HCT116 (cell line): Measurements from ENCODE around the gene GRAMD4. TPM values are rescaled to one million over a fixed set of nuclear protein-coding genes. Genes with fewer than 3 reads are reported as not detected.

Experiments
- ATAC-seq: fragments of 200-7000 bp; cut with Tn5 transposase; 2 replicates; pipeline ENCODE4 v1.9.1; 2020; ENCODE audit warnings: mild to moderate bottlenecking, moderate library complexity
- BruUV-seq: library from RNA; stranded (reverse); fragments of 400-500 nt; replicated peaks from 2 replicates; lab custom pipeline; 2021; lab: Mats Ljungman, UMichigan
- CTCF ChIA-PET: fragments of 300-600 bp; sonication (Branson Sonifier 250); formaldehyde crosslinking; loops from one replicate; lab custom pipeline; 2021; ENCODE audit warnings: antibody characterized with exemption; lab: Charles Lee
- POLR2A ChIA-PET: fragments of 300-600, 350-600 bp; sonication (Branson Sonifier 250); formaldehyde crosslinking; loops from one replicate; lab custom pipeline; 2021; ENCODE audit warnings: antibody characterized with exemption; lab: Charles Lee
- RAD21 ChIA-PET, 2 experiments: fragments of 300-600 bp; sonication (Branson Sonifier 250); formaldehyde crosslinking; loops; one replicate each; lab custom pipeline; 2023; ENCODE audit warnings: low total read pairs in 2 of 2; ENCODE audit not compliant: uncharacterized antibody in 2 of 2, unreplicated experiment in 2 of 2, low non-redundant PET in 1 of 2; lab: Charles Lee
- DNase-seq: peaks from one replicate; pipeline ENCODE4 v3.0.0-alpha.2; 2010; ENCODE audit warnings: low read depth, low spot score
- H2AFZ ChIP-seq: fragments of 200-600 bp; shearing (Covaris generic), sonication (generic); 2 replicates; pipeline ENCODE4 v1.6.1; 2017; ENCODE audit warnings: low read depth, mixed run types, mixed read lengths, antibody characterized with exemption, low read length; ENCODE audit not compliant: poor library complexity, severe bottlenecking
- H3K27ac ChIP-seq: 2 replicates; pipeline ENCODE4 v1.5.1; 2012; ENCODE audit warnings: low read depth, low read length
- H3K27me3 ChIP-seq: fragments of 200-600 bp; sonication (generic); 2 replicates; pipeline ENCODE4 v1.6.1; 2016; ENCODE audit warnings: mixed run types, low read length, mixed read lengths; ENCODE audit not compliant: insufficient read depth
- H3K36me3 ChIP-seq, 2 experiments: fragments of 200-500 bp in 1 of 2; fragments of 200-600 bp in 1 of 2; sonication (Bioruptor generic) in 1 of 2; sonication (generic) in 1 of 2; 2 replicates each; pipeline versions ENCODE4 v1.5.1 to v1.6.1; 2014 to 2016; ENCODE audit warnings: low read length in 2 of 2, inconsistent platforms in 1 of 2, mixed read lengths in 1 of 2, mixed run types in 1 of 2; ENCODE audit not compliant: insufficient read depth in 2 of 2, control insufficient read depth in 1 of 2
- H3K4me1 ChIP-seq, 2 experiments: fragments of 200-600 bp in 1 of 2; sonication (generic) in 1 of 2; 2 replicates each; pipeline versions ENCODE4 v1.5.1 to v1.6.1; 2012 to 2017; ENCODE audit warnings: low read length in 2 of 2, inconsistent platforms in 1 of 2, mild to moderate bottlenecking in 1 of 2, mixed read lengths in 1 of 2, mixed run types in 1 of 2, moderate library complexity in 1 of 2; ENCODE audit not compliant: insufficient read depth in 2 of 2, control insufficient read depth in 1 of 2
- H3K4me2 ChIP-seq: fragments of 200-600 bp; sonication (generic); 2 replicates; pipeline ENCODE4 v1.6.1; 2017; ENCODE audit warnings: mixed run types, low read length, mixed read lengths
- H3K4me3 ChIP-seq, 2 experiments: fragments of 200-600 bp in 1 of 2; sonication (generic) in 1 of 2; replicated peaks in 1 of 2; 2 replicates each; pipeline ENCODE4 v1.5.1; 2011 to 2016; ENCODE audit warnings: low read length in 2 of 2, control low read depth in 1 of 2, low read depth in 1 of 2, mild to moderate bottlenecking in 1 of 2, mixed read lengths in 1 of 2, mixed run types in 1 of 2
- H3K79me2 ChIP-seq: fragments of 200-600 bp; sonication (generic); 2 replicates; pipeline ENCODE4 v1.6.1; 2017; ENCODE audit warnings: mild to moderate bottlenecking, mixed run types, low read length, moderate library complexity, mixed read lengths; ENCODE audit not compliant: insufficient read depth
- H3K9ac ChIP-seq: fragments of 200-600 bp; sonication (generic); 2 replicates; pipeline ENCODE4 v1.6.1; 2016; ENCODE audit warnings: low read length, mixed read lengths
- H3K9me2 ChIP-seq: fragments of 200-600 bp; sonication (generic), shearing (Covaris generic); 2 replicates; pipeline ENCODE4 v1.6.1; 2017; ENCODE audit warnings: mixed run types, mild to moderate bottlenecking, moderate library complexity; ENCODE audit not compliant: insufficient read depth
- H3K9me3 ChIP-seq, 2 experiments: fragments of 200-500 bp in 1 of 2; fragments of 200-600 bp in 1 of 2; sonication (Bioruptor generic) in 1 of 2; sonication (generic) in 1 of 2; 2 replicates each; pipeline ENCODE4 v1.6.1; 2014 to 2017; ENCODE audit warnings: low read length in 2 of 2, mixed read lengths in 2 of 2, inconsistent platforms in 1 of 2, low read depth in 1 of 2, mild to moderate bottlenecking in 1 of 2, mixed run types in 1 of 2, moderate library complexity in 1 of 2; ENCODE audit not compliant: control insufficient read depth in 1 of 2, insufficient read depth in 1 of 2
- H4K20me1 ChIP-seq: fragments of 200-600 bp; sonication (generic), shearing (Covaris generic); 2 replicates; pipeline ENCODE4 v1.6.1; 2017; ENCODE audit warnings: mixed run types, mild to moderate bottlenecking, moderate library complexity; ENCODE audit not compliant: insufficient read depth
- ATF3 ChIP-seq: IDR thresholded peaks from 2 replicates; pipeline ENCODE4 v1.6.1; 2012
- CBX3 ChIP-seq: IDR thresholded peaks from 2 replicates; pipeline ENCODE4 v1.6.1; 2012; ENCODE audit warnings: low read depth
- CEBPB ChIP-seq: IDR thresholded peaks from 2 replicates; pipeline ENCODE4 v1.6.1; 2012; ENCODE audit warnings: low read depth
- EGR1 ChIP-seq: IDR thresholded peaks from 2 replicates; pipeline ENCODE4 v1.6.1; 2012; ENCODE audit warnings: low read depth
- ELF1 ChIP-seq: IDR thresholded peaks from 2 replicates; pipeline ENCODE4 v1.6.1; 2012; ENCODE audit warnings: low read depth, borderline replicate concordance
- EZH2 ChIP-seq: fragments of 200-600 bp; sonication (generic); IDR thresholded peaks from 2 replicates; pipeline ENCODE4 v1.6.1; 2017; ENCODE audit warnings: antibody characterized with exemption, mixed run types
- EZH2phosphoT487 ChIP-seq: fragments of 200-600 bp; IDR thresholded peaks from 2 replicates; pipeline ENCODE4 v1.6.1; 2018; ENCODE audit warnings: antibody characterized with exemption, borderline replicate concordance
- FOSL1 ChIP-seq: IDR thresholded peaks from 2 replicates; pipeline ENCODE4 v1.6.1; 2012; ENCODE audit warnings: low read depth
- MAX ChIP-seq: IDR thresholded peaks from 2 replicates; pipeline ENCODE4 v1.6.1; 2012
- POLR2AphosphoS5 ChIP-seq: IDR thresholded peaks from 2 replicates; pipeline ENCODE4 v1.6.1; 2011; ENCODE audit warnings: mild to moderate bottlenecking, low read depth, low read length, moderate library complexity
- RAD21 ChIP-seq: IDR thresholded peaks from 2 replicates; pipeline ENCODE4 v1.6.1; 2012; ENCODE audit warnings: low read depth, mild to moderate bottlenecking
- REST ChIP-seq: IDR thresholded peaks from 2 replicates; pipeline ENCODE4 v1.6.1; 2012; ENCODE audit warnings: low read depth
- SIN3A ChIP-seq: IDR thresholded peaks from 2 replicates; pipeline ENCODE4 v1.6.1; 2012; ENCODE audit warnings: low read depth
- SP1 ChIP-seq: IDR thresholded peaks from 2 replicates; pipeline ENCODE4 v1.6.1; 2012; ENCODE audit warnings: low read depth
- SRF ChIP-seq: IDR thresholded peaks from 2 replicates; pipeline ENCODE4 v1.6.1; 2012; ENCODE audit warnings: low read depth
- TCF7L2 ChIP-seq: IDR thresholded peaks from 2 replicates; pipeline ENCODE4 v1.7.0; 2011; ENCODE audit warnings: borderline replicate concordance, inconsistent platforms; ENCODE audit not compliant: insufficient read depth, insufficient read length; ENCODE audit errors: extremely low read depth
- ZBTB33 ChIP-seq: IDR thresholded peaks from 2 replicates; pipeline ENCODE4 v1.6.1; 2011; ENCODE audit warnings: mild to moderate bottlenecking, low read length, moderate library complexity; ENCODE audit not compliant: insufficient replicate concordance; ENCODE audit errors: extremely low read depth
- ZFX ChIP-seq: fragments of 450-650 bp; IDR thresholded peaks from 2 replicates; pipeline ENCODE4 v1.6.1; 2017
- intact Hi-C: fragments of 100-400 bp; cut with micrococcal nuclease; formaldehyde crosslinking; loops from 2 replicates; pipeline ENCODE4 v1.10.0; 2022
- total RNA-seq: library from RNA; stranded (reverse); gene quantifications from one replicate; pipeline ENCODE4 v1.2.1, GENCODE V29; 2021; ENCODE audit not compliant: unreplicated experiment

The GRAMD4 gene
- total RNA-seq, 1 experiment from 2014 or later, result 25.8 TPM

GRCh38 chr22:46708766-46709330 is 88.7 kb downstream of the GRAMD4 start (continued):
- TF ChIP-seq FOSL1 (no peak), POLR2AphosphoS5 (no peak), SIN3A (no peak), ATF3 (no peak), RAD21 (no peak)

GRCh38 chr22:46710806-46711205 is 90.6 kb downstream of the GRAMD4 start:
- Histone ChIP-seq H3K27me3 (no peaks in the 10 kb centered on the region), H3K9me2 (no peaks in the 10 kb centered on the region), H3K4me2 (no peak overlapping the region), H3K36me3 (peaks cover 20 to 37% of the 10 kb centered on the region in 2 experiments), H3K4me1 (no peaks in the 10 kb centered on the region), H2AFZ (no peak overlapping the region), H3K4me3 (no peak overlapping the region), H3K27ac (no peak overlapping the region), H3K9ac (no peak overlapping the region), H4K20me1 (no peaks in the 10 kb centered on the region), H3K79me2 (no peaks in the 10 kb centered on the region), H3K9me3 (no peaks in the 10 kb centered on the region)
- ATAC-seq, result no peak
- TF ChIP-seq TCF7L2, result no peak
- no peak for TF ChIP-seq RAD21
- no peak for TF ChIP-seq ELF1
- no peak for TF ChIP-seq CBX3
- TF ChIP-seq FOSL1, result no peak
- no peak for TF ChIP-seq ZBTB33
- no peak for TF ChIP-seq EZH2
- no peak for TF ChIP-seq ZFX
- TF ChIP-seq REST, result no peak
- TF ChIP-seq SRF, result no peak
- TF ChIP-seq POLR2AphosphoS5, result no peak
- TF ChIP-seq SP1, result no peak
- no peak for TF ChIP-seq EGR1
- no peak for TF ChIP-seq EZH2phosphoT487
- TF ChIP-seq SIN3A, result no peak
- no peak for TF ChIP-seq CEBPB
- TF ChIP-seq MAX, result no peak
- intact Hi-C loops, result no loop called here
- RAD21 ChIA-PET, result no interaction called here
- DNase-seq, result no peak
- POLR2A ChIA-PET, result no interaction called here
- CTCF ChIA-PET, result no interaction called here
- BruUV-seq, result no TSS peak
